ENCODE data around the gene A2M.
"Not testable (repeated sequence)": the region's sequence is repeated elsewhere in the genome, so short reads cannot be mapped to it uniquely, and the experiment has no call there.

GRCh38 chr12:9139588-9140290 lies 24.0 kb upstream of the A2M start:
- TF ChIP-seq EZH2 (IDR thresholded peaks at IDR 0.05); POLR2AphosphoS5 (IDR thresholded peaks at IDR 0.05; ENCODE audit: borderline replicate concordance, low read depth, low read length); FOXP2 (optimal IDR thresholded peaks at IDR 0.05; ENCODE audit: control extremely low read depth, extremely low read length, insufficient read depth): not testable (repeated sequence)

All from SK-N-MC (cell line).